GM23338 (cell line): ENCODE data around the gene NFILZ. TPM values are rescaled to one million over a fixed set of nuclear protein-coding genes. Genes with fewer than 3 reads are reported as not detected.
A peak's percentile ranks its signal among the peaks of the same experiment; 100 is the strongest.

Source experiments
- ATAC-seq: fragments of 200-7000 bp; cut with Tn5 transposase; 3 replicates; pipeline ENCODE4 v1.9.1; 2020
- DNase-seq: peaks from one replicate; pipeline ENCODE4 v3.0.0-alpha.2; 2015; ENCODE audit warnings: low spot score
- H2AFZ ChIP-seq: fragments of 200-600 bp; sonication (generic); 2 replicates; pipeline ENCODE4 v1.8.0; 2016; ENCODE audit warnings: antibody characterized with exemption, mild to moderate bottlenecking, moderate library complexity
- H3F3A ChIP-seq: fragments of 200-600 bp; sonication (generic); replicated peaks from 2 replicates; pipeline ENCODE4 v1.8.0; 2017; ENCODE audit warnings: antibody characterized with exemption, mixed run types, low read depth
- H3K27ac ChIP-seq: fragments of 200-600 bp; sonication (generic); 2 replicates; pipeline ENCODE4 v1.6.1; 2016; ENCODE audit warnings: low read depth
- H3K27me3 ChIP-seq: fragments of 200-600 bp; sonication (generic); 2 replicates; pipeline ENCODE4 v1.8.0; 2016; ENCODE audit warnings: mild to moderate bottlenecking, mixed run types, moderate library complexity; ENCODE audit not compliant: insufficient read depth
- H3K36me3 ChIP-seq: fragments of 200-600 bp; sonication (generic); 2 replicates; pipeline ENCODE4 v1.8.0; 2016; ENCODE audit warnings: mild to moderate bottlenecking; ENCODE audit not compliant: insufficient read depth
- H3K4me1 ChIP-seq: fragments of 200-600 bp; sonication (generic); 2 replicates; pipeline ENCODE4 v1.8.0; 2016; ENCODE audit warnings: mild to moderate bottlenecking, moderate library complexity; ENCODE audit not compliant: insufficient read depth
- H3K4me2 ChIP-seq: fragments of 200-600 bp; sonication (generic); 2 replicates; pipeline ENCODE4 v1.7.1; 2017; ENCODE audit warnings: mixed run types
- H3K4me3 ChIP-seq: fragments of 200-600 bp; sonication (generic); 2 replicates; pipeline ENCODE4 v1.6.1; 2016; ENCODE audit warnings: mixed run types
- H3K79me2 ChIP-seq: fragments of 200-600 bp; sonication (generic); replicated peaks from 2 replicates; pipeline ENCODE4 v1.8.0; 2017; ENCODE audit warnings: mild to moderate bottlenecking; ENCODE audit not compliant: insufficient read depth
- H3K9me2 ChIP-seq: fragments of 200-600 bp; sonication (generic); 2 replicates; pipeline ENCODE4 v1.8.0; 2017; ENCODE audit not compliant: insufficient read depth
- H4K20me1 ChIP-seq: fragments of 200-600 bp; sonication (generic); replicated peaks from 2 replicates; pipeline ENCODE4 v1.8.0; 2017; ENCODE audit warnings: mild to moderate bottlenecking; ENCODE audit not compliant: insufficient read depth
- H3K27ac Mint-ChIP-seq: 2 replicates; pipeline ENCODE4 v1.8.0; 2020; ENCODE audit warnings: inconsistent platforms, mild to moderate bottlenecking, moderate library complexity, mixed read lengths
- H3K27me3 Mint-ChIP-seq: 3 replicates; pipeline ENCODE4 v1.8.0; 2022; ENCODE audit warnings: low read depth, mild to moderate bottlenecking, moderate library complexity, mixed read lengths, inconsistent platforms; ENCODE audit not compliant: insufficient read depth, poor library complexity
- H3K36me3 Mint-ChIP-seq: 3 replicates; pipeline ENCODE4 v1.8.0; 2021; ENCODE audit warnings: low read depth, mild to moderate bottlenecking, inconsistent platforms, moderate library complexity, mixed read lengths
- H3K4me1 Mint-ChIP-seq: 3 replicates; pipeline ENCODE4 v1.8.0; 2020; ENCODE audit warnings: mild to moderate bottlenecking, inconsistent platforms, mixed read lengths
- H3K4me3 Mint-ChIP-seq: 3 replicates; pipeline ENCODE4 v1.8.0; 2021; ENCODE audit warnings: moderate library complexity, mild to moderate bottlenecking, inconsistent platforms, mixed read lengths
- H3K9me3 Mint-ChIP-seq: 3 replicates; pipeline ENCODE4 v1.8.0; 2020; ENCODE audit warnings: moderate library complexity, mild to moderate bottlenecking, inconsistent platforms, mixed read lengths
- CTCF ChIP-seq, 2 experiments: fragments of 200-600 bp in 1 of 2; sonication (generic) in 1 of 2; conservative IDR thresholded peaks; 2 replicates each; pipeline versions ENCODE4 v1.5.1 to v1.6.1; 2016 to 2017; ENCODE audit warnings: antibody characterized with exemption in 2 of 2, low read depth in 2 of 2, mild to moderate bottlenecking in 2 of 2, moderate library complexity in 1 of 2
- ETS1 ChIP-seq: IDR thresholded peaks from 2 replicates; pipeline ENCODE4 v1.6.1; 2016; ENCODE audit warnings: antibody characterized with exemption
- JUNB ChIP-seq: IDR thresholded peaks from one replicate; pipeline ENCODE4 v1.6.1; 2016; ENCODE audit warnings: antibody characterized with exemption; ENCODE audit not compliant: unreplicated experiment
- NANOG ChIP-seq: IDR thresholded peaks from 2 replicates; pipeline ENCODE4 v1.6.1; 2016; ENCODE audit warnings: antibody characterized with exemption, borderline replicate concordance
- ZNF114 ChIP-seq: fragments of 250-450 bp; sonication (Bioruptor Pico); IDR thresholded peaks from 2 replicates; pipeline ENCODE4 v1.5.0; 2020; ENCODE audit warnings: mild to moderate bottlenecking, moderate library complexity
- ZNF462 ChIP-seq: fragments of 250-450 bp; sonication (Bioruptor Pico); IDR thresholded peaks from 2 replicates; pipeline ENCODE4 v1.5.0; 2020; ENCODE audit warnings: mild to moderate bottlenecking, moderate library complexity
- polyA plus RNA-seq: library from polyadenylated mRNA; unstranded; fragments of >200 nt; fragmentation: Nextera tagmentation; extraction: Ambion mirVana; gene quantifications from 2 replicates; pipeline ENCODE4 v1.2.1, GENCODE V29; 2016
- total RNA-seq: library from RNA; depleted of rRNA; stranded (reverse); fragments of >200 nt; shearing (Covaris generic); gene quantifications from 2 replicates; pipeline ENCODE4 v1.2.3, GENCODE V29; 2014

NFILZ gene
- total and polyA plus RNA-seq, 2 experiments from 2014 or later: not detected

GRCh38 chr19:8607386-8607785 lies 23.0 kb upstream of the NFILZ start (continued):
- no peak for TF ChIP-seq ZNF462 (CRISPR knock-in tag)
- TF ChIP-seq NANOG: no peak
- no peak for TF ChIP-seq JUNB
- TF ChIP-seq ZNF114 (CRISPR knock-in tag): no peak
- TF ChIP-seq ETS1: no peak

GRCh38 chr19:8608941-8609278 lies 21.5 kb upstream of the NFILZ start:
- H3K27ac Mint-ChIP-seq: peak overlapping the region; percentile 91
- TF ChIP-seq ETS1 (no peak), CTCF (conservative IDR thresholded peaks at IDR 0.05; ENCODE audit: low read depth in 2 of 2) (no peak)
- peaks cover 27% of the 10 kb centered on the region for H3K27me3 Mint-ChIP-seq
- no peaks in the 10 kb centered on the region; the same call in 1 of the 2 replicates for H4K20me1 ChIP-seq
- H3F3A ChIP-seq: peaks cover 10% of the 10 kb centered on the region
- DNase-seq (no peak), ATAC-seq (peak; percentile 7)
- peaks cover 43% of the 10 kb centered on the region for H3K79me2 ChIP-seq
- H3K27ac ChIP-seq: peak overlapping the region; percentile 94
- H3K36me3 Mint-ChIP-seq: peaks cover 41% of the 10 kb centered on the region
- peaks cover 22% of the 10 kb centered on the region for H3K4me1 ChIP-seq
- no peak overlapping the region for H2AFZ ChIP-seq
- H3K4me1 Mint-ChIP-seq: peaks cover 31% of the 10 kb centered on the region
- peaks cover 14% of the 10 kb centered on the region; the same call in 2 of the 3 replicates for H3K9me3 Mint-ChIP-seq
- no peaks in the 10 kb centered on the region for H3K27me3 ChIP-seq
- peak overlapping the region; percentile 87 for H3K4me3 ChIP-seq
- H3K36me3 ChIP-seq: peaks cover 11% of the 10 kb centered on the region; the same call in 1 of the 2 replicates
- H3K9me2 ChIP-seq: no peaks in the 10 kb centered on the region
- H3K4me3 Mint-ChIP-seq: peak overlapping the region; percentile 76
- peak overlapping the region; percentile 99 for H3K4me2 ChIP-seq
